HCT116 (cell line): Measurements from ENCODE around the gene RECQL5. TPM values are rescaled to one million over a fixed set of nuclear protein-coding genes. Genes with fewer than 3 reads are reported as not detected.

Experiments
- ATAC-seq: fragments of 200-7000 bp; cut with Tn5 transposase; 2 replicates; pipeline ENCODE4 v1.9.1; 2020; ENCODE audit warnings: mild to moderate bottlenecking, moderate library complexity
- BruUV-seq: library from RNA; stranded (reverse); fragments of 400-500 nt; replicated peaks from 2 replicates; lab custom pipeline; 2021; lab: Mats Ljungman, UMichigan
- CTCF ChIA-PET: fragments of 300-600 bp; sonication (Branson Sonifier 250); formaldehyde crosslinking; loops from one replicate; lab custom pipeline; 2021; ENCODE audit warnings: antibody characterized with exemption; lab: Charles Lee
- POLR2A ChIA-PET: fragments of 300-600, 350-600 bp; sonication (Branson Sonifier 250); formaldehyde crosslinking; loops from one replicate; lab custom pipeline; 2021; ENCODE audit warnings: antibody characterized with exemption; lab: Charles Lee
- RAD21 ChIA-PET, 2 experiments: fragments of 300-600 bp; sonication (Branson Sonifier 250); formaldehyde crosslinking; loops; one replicate each; lab custom pipeline; 2023; ENCODE audit warnings: low total read pairs in 2 of 2; ENCODE audit not compliant: uncharacterized antibody in 2 of 2, unreplicated experiment in 2 of 2, low non-redundant PET in 1 of 2; lab: Charles Lee
- DNase-seq: peaks from one replicate; pipeline ENCODE4 v3.0.0-alpha.2; 2010; ENCODE audit warnings: low read depth, low spot score
- H2AFZ ChIP-seq: fragments of 200-600 bp; shearing (Covaris generic), sonication (generic); 2 replicates; pipeline ENCODE4 v1.6.1; 2017; ENCODE audit warnings: low read depth, mixed run types, mixed read lengths, antibody characterized with exemption, low read length; ENCODE audit not compliant: poor library complexity, severe bottlenecking
- H3K27ac ChIP-seq: 2 replicates; pipeline ENCODE4 v1.5.1; 2012; ENCODE audit warnings: low read depth, low read length
- H3K27me3 ChIP-seq: fragments of 200-600 bp; sonication (generic); 2 replicates; pipeline ENCODE4 v1.6.1; 2016; ENCODE audit warnings: mixed run types, low read length, mixed read lengths; ENCODE audit not compliant: insufficient read depth
- H3K36me3 ChIP-seq, 2 experiments: fragments of 200-500 bp in 1 of 2; fragments of 200-600 bp in 1 of 2; sonication (Bioruptor generic) in 1 of 2; sonication (generic) in 1 of 2; 2 replicates each; pipeline versions ENCODE4 v1.5.1 to v1.6.1; 2014 to 2016; ENCODE audit warnings: low read length in 2 of 2, inconsistent platforms in 1 of 2, mixed read lengths in 1 of 2, mixed run types in 1 of 2; ENCODE audit not compliant: insufficient read depth in 2 of 2, control insufficient read depth in 1 of 2
- H3K4me1 ChIP-seq, 2 experiments: fragments of 200-600 bp in 1 of 2; sonication (generic) in 1 of 2; 2 replicates each; pipeline versions ENCODE4 v1.5.1 to v1.6.1; 2012 to 2017; ENCODE audit warnings: low read length in 2 of 2, inconsistent platforms in 1 of 2, mild to moderate bottlenecking in 1 of 2, mixed read lengths in 1 of 2, mixed run types in 1 of 2, moderate library complexity in 1 of 2; ENCODE audit not compliant: insufficient read depth in 2 of 2, control insufficient read depth in 1 of 2
- H3K4me2 ChIP-seq: fragments of 200-600 bp; sonication (generic); 2 replicates; pipeline ENCODE4 v1.6.1; 2017; ENCODE audit warnings: mixed run types, low read length, mixed read lengths
- H3K4me3 ChIP-seq, 2 experiments: fragments of 200-600 bp in 1 of 2; sonication (generic) in 1 of 2; replicated peaks in 1 of 2; 2 replicates each; pipeline ENCODE4 v1.5.1; 2011 to 2016; ENCODE audit warnings: low read length in 2 of 2, control low read depth in 1 of 2, low read depth in 1 of 2, mild to moderate bottlenecking in 1 of 2, mixed read lengths in 1 of 2, mixed run types in 1 of 2
- H3K79me2 ChIP-seq: fragments of 200-600 bp; sonication (generic); 2 replicates; pipeline ENCODE4 v1.6.1; 2017; ENCODE audit warnings: mild to moderate bottlenecking, mixed run types, low read length, moderate library complexity, mixed read lengths; ENCODE audit not compliant: insufficient read depth
- H3K9ac ChIP-seq: fragments of 200-600 bp; sonication (generic); 2 replicates; pipeline ENCODE4 v1.6.1; 2016; ENCODE audit warnings: low read length, mixed read lengths
- H3K9me2 ChIP-seq: fragments of 200-600 bp; sonication (generic), shearing (Covaris generic); 2 replicates; pipeline ENCODE4 v1.6.1; 2017; ENCODE audit warnings: mixed run types, mild to moderate bottlenecking, moderate library complexity; ENCODE audit not compliant: insufficient read depth
- H3K9me3 ChIP-seq, 2 experiments: fragments of 200-500 bp in 1 of 2; fragments of 200-600 bp in 1 of 2; sonication (Bioruptor generic) in 1 of 2; sonication (generic) in 1 of 2; 2 replicates each; pipeline ENCODE4 v1.6.1; 2014 to 2017; ENCODE audit warnings: low read length in 2 of 2, mixed read lengths in 2 of 2, inconsistent platforms in 1 of 2, low read depth in 1 of 2, mild to moderate bottlenecking in 1 of 2, mixed run types in 1 of 2, moderate library complexity in 1 of 2; ENCODE audit not compliant: control insufficient read depth in 1 of 2, insufficient read depth in 1 of 2
- H4K20me1 ChIP-seq: fragments of 200-600 bp; sonication (generic), shearing (Covaris generic); 2 replicates; pipeline ENCODE4 v1.6.1; 2017; ENCODE audit warnings: mixed run types, mild to moderate bottlenecking, moderate library complexity; ENCODE audit not compliant: insufficient read depth
- CBX3 ChIP-seq: IDR thresholded peaks from 2 replicates; pipeline ENCODE4 v1.6.1; 2012; ENCODE audit warnings: low read depth
- CEBPB ChIP-seq: IDR thresholded peaks from 2 replicates; pipeline ENCODE4 v1.6.1; 2012; ENCODE audit warnings: low read depth
- EGR1 ChIP-seq: IDR thresholded peaks from 2 replicates; pipeline ENCODE4 v1.6.1; 2012; ENCODE audit warnings: low read depth
- EZH2 ChIP-seq: fragments of 200-600 bp; sonication (generic); IDR thresholded peaks from 2 replicates; pipeline ENCODE4 v1.6.1; 2017; ENCODE audit warnings: antibody characterized with exemption, mixed run types
- EZH2phosphoT487 ChIP-seq: fragments of 200-600 bp; IDR thresholded peaks from 2 replicates; pipeline ENCODE4 v1.6.1; 2018; ENCODE audit warnings: antibody characterized with exemption, borderline replicate concordance
- FOSL1 ChIP-seq: IDR thresholded peaks from 2 replicates; pipeline ENCODE4 v1.6.1; 2012; ENCODE audit warnings: low read depth
- JUND ChIP-seq: IDR thresholded peaks from 2 replicates; pipeline ENCODE4 v1.6.1; 2012
- POLR2AphosphoS5 ChIP-seq: IDR thresholded peaks from 2 replicates; pipeline ENCODE4 v1.6.1; 2011; ENCODE audit warnings: mild to moderate bottlenecking, low read depth, low read length, moderate library complexity
- TCF7L2 ChIP-seq: IDR thresholded peaks from 2 replicates; pipeline ENCODE4 v1.7.0; 2011; ENCODE audit warnings: borderline replicate concordance, inconsistent platforms; ENCODE audit not compliant: insufficient read depth, insufficient read length; ENCODE audit errors: extremely low read depth
- YY1 ChIP-seq: IDR thresholded peaks from 2 replicates; pipeline ENCODE4 v1.6.1; 2011; ENCODE audit warnings: low read length, low read depth, moderate library complexity, mild to moderate bottlenecking; ENCODE audit not compliant: insufficient replicate concordance; ENCODE audit errors: extremely low read depth
- intact Hi-C: fragments of 100-400 bp; cut with micrococcal nuclease; formaldehyde crosslinking; loops from 2 replicates; pipeline ENCODE4 v1.10.0; 2022
- total RNA-seq: library from RNA; stranded (reverse); gene quantifications from one replicate; pipeline ENCODE4 v1.2.1, GENCODE V29; 2021; ENCODE audit not compliant: unreplicated experiment

The RECQL5 gene
- total RNA-seq, 1 experiment from 2014 or later, result 83.3 TPM

- H3K9me3 ChIP-seq, result no peaks in the 10 kb centered on the region
- H3K79me2 ChIP-seq, result no peaks in the 10 kb centered on the region
- no peaks in the 10 kb centered on the region for H4K20me1 ChIP-seq
- no peak overlapping the region for H3K9ac ChIP-seq
- H3K4me2 ChIP-seq, result no peak overlapping the region
- no peaks in the 10 kb centered on the region for H3K27me3 ChIP-seq
- ChIA-PET POLR2A (interaction anchor here (0.8 kb wide), 1 partner anchor 155 kb away, joined by 3 read pairs; a partner anchor contains a TSS), CTCF (interaction anchor here (0.8 to 6.9 kb wide), 6 partner anchors 8 to 138 kb away, joined by 3 to 63 read pairs (median 4); partner anchors contain the start of gene SMIM5), RAD21 (no interaction called here)
- H3K36me3 ChIP-seq, result no peaks in the 10 kb centered on the region
- no TSS peak for BruUV-seq
- DNase-seq, result no peak
- H3K4me1 ChIP-seq, result peaks cover 0 to 3% of the 10 kb centered on the region in 2 experiments; a peak in 1 of 4 replicates
- no peak overlapping the region for H2AFZ ChIP-seq
- ATAC-seq, result no peak
- no peaks in the 10 kb centered on the region for H3K9me2 ChIP-seq
- no peak overlapping the region for H3K4me3 ChIP-seq
- intact Hi-C loops, result no loop called here
- H3K27ac ChIP-seq, result no peak overlapping the region; the same call in 1 of the 2 replicates
- TF ChIP-seq TCF7L2, result no peak
- no peak for TF ChIP-seq EGR1
- no peak for TF ChIP-seq CBX3
- no peak for TF ChIP-seq EZH2
- no peak for TF ChIP-seq EZH2phosphoT487
- TF ChIP-seq JUND, result no peak
- TF ChIP-seq FOSL1, result no peak
- no peak for TF ChIP-seq CEBPB
These were observed 42.1 kb downstream of the RECQL5 start for GRCh38 chr17:75624714-75625345.

GRCh38 chr17:75624021-75624420, 42.9 kb downstream of the RECQL5 start:
- ChIA-PET CTCF (interaction anchor here (1.0 to 6.9 kb wide), 4 partner anchors 9 to 126 kb away, joined by 3 to 63 read pairs (median 8); partner anchors contain the start of gene SMIM5), POLR2A (no interaction called here)
- intact Hi-C loops, result no loop called here
- Histone ChIP-seq H3K9me3 (no peaks in the 10 kb centered on the region), H3K4me3 (no peak overlapping the region), H3K79me2 (no peaks in the 10 kb centered on the region), H3K27me3 (no peaks in the 10 kb centered on the region)
- TSS peak; percentile 3 for BruUV-seq
- TF ChIP-seq YY1, result no peak
- peak; percentile 8; the same call in 1 of the 2 replicates for TF ChIP-seq POLR2AphosphoS5
- TF ChIP-seq EZH2, result no peak
- TF ChIP-seq, all 23 proteins: peak for 1
- H3K36me3 ChIP-seq, result no peaks in the 10 kb centered on the region
- no peak overlapping the region for H2AFZ ChIP-seq
- DNase-seq (no peak), ATAC-seq (no peak)
- H4K20me1 ChIP-seq, result no peaks in the 10 kb centered on the region
- RAD21 ChIA-PET, result no interaction called here
- H3K4me1 ChIP-seq, result peaks cover 0 to 5% of the 10 kb centered on the region in 2 experiments; a peak in 1 of 4 replicates
- H3K4me2 ChIP-seq, result no peak overlapping the region
- no peaks in the 10 kb centered on the region for H3K9me2 ChIP-seq
- H3K27ac ChIP-seq, result no peak overlapping the region
- H3K9ac ChIP-seq, result no peak overlapping the region
